PC-3 (cell line): Measurements from ENCODE around the gene CAPN5.
A peak's percentile ranks its signal among the peaks of the same experiment; 100 is the strongest.

Experiments used
- CTCF ChIP-seq: fragments of 300-600 bp; sonication (generic); conservative IDR thresholded peaks from 2 replicates; pipeline ENCODE4 v1.5.1; 2017; ENCODE audit warnings: antibody characterized with exemption, low read depth, mild to moderate bottlenecking, low read length
- EZH2 ChIP-seq: fragments of 300-600 bp; sonication (generic); IDR thresholded peaks from one replicate; pipeline ENCODE4 v1.6.1; 2017; ENCODE audit warnings: antibody characterized with exemption, mild to moderate bottlenecking, low read length; ENCODE audit not compliant: unreplicated experiment
- EZH2phosphoT487 ChIP-seq: fragments of 300-600 bp; sonication (generic); IDR thresholded peaks from 2 replicates; pipeline ENCODE4 v1.6.1; 2018; ENCODE audit warnings: mild to moderate bottlenecking, antibody characterized with exemption, low read length, borderline replicate concordance

- no peak for TF ChIP-seq EZH2
- peak; percentile 98 for TF ChIP-seq CTCF
- no peak for TF ChIP-seq EZH2phosphoT487
Observed at GRCh38 chr11:77091146-77091940, 24.6 kb downstream of the CAPN5 start.
